ENCODE data around the gene FAM3A. TPM values are rescaled to one million over a fixed set of nuclear protein-coding genes. Genes with fewer than 3 reads are reported as not detected.
A peak's percentile ranks its signal among the peaks of the same experiment; 100 is the strongest.

FAM3A gene
- total and polyA plus RNA-seq, 9 of the 15 experiments (the other 6 are each of a cell fraction or from before 2014, with no cell fraction given): 0.75 to 70.6 (median 27.0) TPM

GRCh38 chrX:154546354-154547244, 30.6 kb upstream of the FAM3A start, which contains the start of gene G6PD (continued):
- TF ChIP-seq ZNF280A (IDR thresholded peaks at IDR 0.05; ENCODE audit: low read depth, partially characterized antibody) (no peak), MCM2 (IDR thresholded peaks at IDR 0.05; ENCODE audit: low read depth) (no peak), ZNF668 (CRISPR knock-in tag; IDR thresholded peaks at IDR 0.05) (no peak), ARID4B (CRISPR knock-in tag; IDR thresholded peaks at IDR 0.05) (peak; percentile 6; the same call in 1 of the 2 replicates), HSF4 (CRISPR knock-in tag; IDR thresholded peaks at IDR 0.05; ENCODE audit: borderline replicate concordance) (no peak), FOXJ2 (tag; IDR thresholded peaks at IDR 0.05) (no peak), ZNF316 (IDR thresholded peaks at IDR 0.05) (no peak), DACH1 (IDR thresholded peaks at IDR 0.05; ENCODE audit: partially characterized antibody) (no peak), CXXC5 (CRISPR knock-in tag; IDR thresholded peaks at IDR 0.05) (peak; percentile 15), E2F6 (IDR thresholded peaks at IDR 0.05; ENCODE audit: borderline replicate concordance in 1 of 2, extremely low read depth in 1 of 2, insufficient read depth in 1 of 2, insufficient read length in 1 of 2, low read depth in 1 of 2, low read length in 1 of 2, poor library complexity in 1 of 2, severe bottlenecking in 1 of 2) (peak; percentile 11 to 83), THAP7 (CRISPR knock-in tag; IDR thresholded peaks at IDR 0.05) (no peak), PCBP1 (IDR thresholded peaks at IDR 0.05; ENCODE audit: low read depth, low read length, poor library complexity, severe bottlenecking) (peak; percentile 7), ZNF174 (CRISPR knock-in tag; IDR thresholded peaks at IDR 0.05) (no peak), LARP7 (IDR thresholded peaks at IDR 0.05) (no peak), POLR2G (IDR thresholded peaks at IDR 0.05; ENCODE audit: low read depth, low read length) (peak; percentile 76), SUPT5H (IDR thresholded peaks at IDR 0.05) (peak; percentile 59), ZFP1 (CRISPR knock-in tag; IDR thresholded peaks at IDR 0.05) (no peak), KDM2B (CRISPR knock-in tag; IDR thresholded peaks at IDR 0.05) (no peak), GATA2 (CRISPR knock-in tag; IDR thresholded peaks at IDR 0.05) (no peak), POLR2AphosphoS2 (IDR thresholded peaks at IDR 0.05; ENCODE audit: low read length) (peak; percentile 61; the same call in 1 of the 2 replicates), PURB (CRISPR knock-in tag; IDR thresholded peaks at IDR 0.05; ENCODE audit: low read depth) (no peak)
